GM12891 (cell line): ENCODE measurements around the gene BICC1.

Source experiments
- PAX5 ChIP-seq: IDR thresholded peaks from 2 replicates; pipeline ENCODE4 v1.6.1; 2011; ENCODE audit warnings: low read length, moderate library complexity, mild to moderate bottlenecking; ENCODE audit not compliant: insufficient read depth, severe bottlenecking
- POLR2A ChIP-seq: IDR thresholded peaks from 2 replicates; pipeline ENCODE4 v1.6.1; 2011; ENCODE audit warnings: low read depth, low read length, control low read depth
- POLR2AphosphoS5 ChIP-seq: IDR thresholded peaks from 2 replicates; pipeline ENCODE4 v1.6.1; 2011; ENCODE audit warnings: low read depth, low read length, control low read depth
- POU2F2 ChIP-seq: IDR thresholded peaks from 2 replicates; pipeline ENCODE4 v1.6.1; 2011; ENCODE audit warnings: low read depth, mild to moderate bottlenecking, control low read depth, low read length, moderate library complexity
- SPI1 ChIP-seq: IDR thresholded peaks from 2 replicates; pipeline ENCODE4 v1.6.1; 2011; ENCODE audit warnings: low read depth, low read length, control low read depth
- TAF1 ChIP-seq: IDR thresholded peaks from 2 replicates; pipeline ENCODE4 v1.6.1; 2011; ENCODE audit warnings: low read depth, low read length, control low read depth

- TF ChIP-seq TAF1 (no peak), POLR2AphosphoS5 (no peak), POLR2A (no peak), PAX5 (no peak), SPI1 (no peak), POU2F2 (no peak)
These were observed 311.3 kb downstream of the BICC1 start for GRCh38 chr10:58823983-58824382.
